ENCODE measurements around the gene IL12B.

GRCh38 chr5:159336586-159336985, 6.3 kb upstream of the IL12B start:
- TF ChIP-seq CTCF (IDR thresholded peaks at IDR 0.05) (no peak), POLR2AphosphoS5 (IDR thresholded peaks at IDR 0.05) (no peak), POLR2A (IDR thresholded peaks at IDR 0.05) (no peak)

Data from breast epithelium (tissue), 3 donors.